Activated CD8-positive, alpha-beta memory T cell treated with anti-CD3 and anti-CD28 coated beads, Interleukin-2, amount 50 U/mL, for 4 hours (primary cell): ENCODE measurements around the gene MAP3K1.
"Not testable (repeated sequence)": the region's sequence is repeated elsewhere in the genome, so short reads cannot be mapped to it uniquely, and the experiment has no call there.

Experiments
- DNase-seq: peaks from one replicate; pipeline ENCODE4 v3.0.0-alpha.2; 2020

The MAP3K1 gene

GRCh38 chr5:56814963-56815657 is at the start of gene MAP3K1:
TSS of gene MAP3K1 (plus strand) at chr5:56815549. CDS start at chr5:56815574, 25 bp downstream.
- peak; percentile 79 for DNase-seq

DNA sequence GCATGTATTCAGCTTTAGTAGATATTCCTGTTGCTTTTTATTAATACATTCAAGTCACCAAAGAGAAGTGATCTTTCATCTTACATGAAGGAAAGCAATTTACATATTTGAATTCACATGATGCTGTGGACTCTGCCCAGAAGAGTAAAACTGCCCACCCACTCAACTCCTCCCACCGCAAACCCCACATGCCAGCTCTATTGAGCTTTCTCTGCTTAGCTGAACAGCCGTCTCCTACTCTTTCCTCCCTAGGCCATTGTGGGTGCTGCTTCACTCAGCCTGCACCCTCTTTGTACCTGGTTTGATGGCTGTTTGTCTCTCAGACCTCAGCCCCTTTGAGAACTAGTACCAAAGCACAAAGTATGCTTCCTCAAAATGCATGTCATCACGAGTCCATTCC is 48.4 kb upstream of the MAP3K1 start:
- no peak for DNase-seq

DNA sequence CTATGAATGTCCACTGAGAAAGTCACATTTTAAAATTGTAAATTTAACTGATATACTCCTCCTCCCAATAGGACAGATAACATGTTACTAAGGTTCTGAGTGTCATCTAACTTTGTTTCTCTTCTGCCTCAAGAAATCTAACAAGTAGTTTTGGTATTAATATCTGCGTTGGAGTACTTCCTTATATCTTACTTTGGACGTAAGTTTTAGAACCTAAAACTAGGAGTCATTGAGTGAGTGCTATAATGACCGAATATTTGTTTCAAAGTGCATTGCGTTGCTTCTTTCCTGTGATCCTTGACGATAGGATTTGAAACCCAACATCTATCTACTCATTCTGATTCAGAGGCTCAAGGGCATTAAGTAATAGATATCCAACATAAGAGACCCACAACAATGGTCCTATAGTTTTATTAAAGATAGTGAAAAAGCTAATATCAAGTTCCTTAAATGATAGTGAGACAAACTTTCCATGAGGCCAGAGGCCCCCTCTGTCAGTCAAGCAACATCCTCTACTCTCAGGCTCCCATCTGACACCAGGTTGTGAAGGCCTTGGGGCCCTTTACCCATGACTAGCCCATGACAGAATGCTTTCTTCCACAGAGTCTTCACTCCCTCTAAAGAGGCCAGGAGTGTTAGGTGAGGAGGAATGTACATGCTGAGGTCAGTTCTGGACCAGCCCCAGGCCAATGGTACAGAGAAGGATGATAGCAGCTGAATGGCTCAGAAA is 45.3 kb upstream of the MAP3K1 start:
- DNase-seq, result no peak

GRCh38 chr5:56772767-56773166 is 42.6 kb upstream of the MAP3K1 start:
- DNase-seq, result no peak

DNA sequence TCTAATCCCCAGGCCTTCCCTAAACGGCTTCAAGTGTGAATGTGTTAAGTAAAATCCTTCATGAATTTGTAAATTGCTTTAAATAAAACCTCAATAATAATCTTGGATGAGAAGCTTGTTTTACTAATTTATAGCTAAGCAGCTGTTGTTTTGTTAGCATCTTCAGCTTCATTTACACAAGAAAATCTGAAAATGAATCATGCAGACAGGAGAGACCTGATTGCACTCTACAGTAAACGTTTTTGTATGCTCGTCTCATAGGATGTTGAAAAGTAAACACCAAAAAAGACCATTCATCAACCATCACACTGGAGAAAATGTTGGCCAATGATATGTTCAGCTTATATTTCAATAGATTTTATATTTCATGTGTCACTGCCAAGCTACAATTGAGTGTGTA is 40.4 kb upstream of the MAP3K1 start:
- no peak for DNase-seq

GRCh38 chr5:56776212-56776846 is 39.0 kb upstream of the MAP3K1 start:
- DNase-seq, result not testable (repeated sequence)

DNA sequence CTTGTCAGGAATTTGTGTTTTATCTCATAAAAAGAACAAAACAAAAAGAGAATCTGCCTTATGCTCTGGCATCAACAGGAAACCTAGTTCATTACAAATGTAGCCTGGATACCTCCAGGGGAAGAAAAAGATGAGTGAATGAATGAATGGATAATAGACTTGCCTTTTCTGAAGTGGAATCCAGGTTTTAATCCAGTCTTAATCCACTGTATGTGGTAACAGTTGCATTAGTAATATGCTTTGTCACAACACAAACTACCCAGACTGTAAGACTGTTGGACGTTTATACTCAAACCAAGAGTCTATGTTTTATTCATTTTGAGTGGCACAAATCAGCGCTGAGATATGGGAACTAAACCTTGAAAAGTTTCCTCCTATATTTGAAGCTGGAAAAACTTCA is 32.1 kb upstream of the MAP3K1 start:
- DNase-seq, result no peak

- no peak for DNase-seq
Observed at GRCh38 chr5:56786346-56786745, 29.0 kb upstream of the MAP3K1 start.

GRCh38 chr5:56791396-56791795 is 24.0 kb upstream of the MAP3K1 start:
- DNase-seq, result no peak

DNA sequence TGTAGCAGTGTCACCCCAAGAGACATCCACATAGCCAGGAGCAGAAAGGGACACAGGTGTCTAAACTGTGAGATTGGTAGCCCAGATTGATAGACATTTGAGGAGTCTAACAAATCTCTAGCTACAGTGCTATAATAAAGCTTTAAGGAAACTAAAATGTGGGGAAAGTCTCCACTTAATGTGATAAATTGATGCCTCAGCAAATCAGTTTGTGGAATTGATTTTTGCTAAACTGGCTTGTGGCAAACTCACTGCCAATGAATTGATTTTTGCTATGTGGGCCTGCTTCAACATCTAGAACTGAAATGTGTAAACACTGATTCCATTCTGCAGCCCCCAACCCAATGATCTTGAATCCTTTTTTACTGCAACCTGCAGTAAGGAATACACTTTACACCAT is 16.8 kb upstream of the MAP3K1 start:
- DNase-seq, result no peak

DNA sequence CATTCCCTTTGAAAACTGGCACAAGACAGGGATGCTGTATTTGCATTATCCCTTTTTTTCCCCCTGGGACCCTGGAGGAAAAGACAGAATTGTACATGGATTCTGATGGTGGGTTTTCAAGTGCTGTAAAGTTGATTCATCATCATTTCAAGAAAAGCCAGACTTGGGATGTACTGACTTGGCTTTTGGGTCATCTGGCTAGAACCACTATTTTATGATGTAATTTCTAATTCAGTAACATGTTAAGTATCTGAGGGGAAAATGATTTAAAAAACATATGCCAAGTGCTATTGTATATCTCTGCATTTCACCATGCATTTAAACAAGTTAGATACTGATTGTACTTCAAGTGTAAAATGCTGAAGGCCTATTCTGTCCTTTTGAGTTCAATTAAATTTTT is 15.2 kb upstream of the MAP3K1 start:
- no peak for DNase-seq

DNA sequence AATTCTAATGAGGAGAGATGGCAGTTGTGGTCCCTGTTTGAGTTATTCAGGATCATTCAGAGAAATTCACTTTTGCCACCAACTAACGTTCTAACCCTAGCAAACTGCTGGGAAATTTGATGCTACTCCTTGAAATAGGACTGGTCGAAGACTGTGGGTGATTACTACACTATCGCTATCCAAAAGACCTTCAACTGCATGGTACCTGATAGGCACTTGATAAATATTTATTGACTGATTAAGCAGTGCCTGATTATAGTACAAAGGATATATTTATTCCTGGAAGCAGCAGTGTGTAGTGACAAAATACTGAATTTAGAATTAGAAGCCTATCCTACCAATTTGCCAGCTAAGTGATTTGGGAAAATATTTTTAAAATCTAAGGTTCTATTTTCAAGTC is 14.1 kb upstream of the MAP3K1 start:
- DNase-seq, result no peak

DNA sequence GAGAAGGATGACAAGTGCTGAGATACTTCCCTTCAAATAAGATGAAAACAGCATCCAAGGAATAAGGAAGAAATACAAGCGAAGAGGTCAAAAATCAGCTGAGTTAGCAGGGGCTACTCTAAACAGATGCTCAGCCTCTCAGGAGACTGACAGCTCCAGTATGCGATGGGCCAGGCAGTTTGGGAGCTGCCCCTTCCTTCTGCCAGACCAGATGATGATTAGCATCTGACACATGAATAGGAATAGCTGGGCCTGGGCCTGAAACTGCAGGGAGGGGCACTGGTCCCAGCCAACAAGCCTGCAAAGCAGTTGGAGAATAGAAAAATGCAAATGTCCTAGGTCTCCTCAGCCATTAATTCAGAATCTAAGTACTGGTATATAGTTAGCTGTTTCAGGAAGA is 13.1 kb upstream of the MAP3K1 start:
- no peak for DNase-seq

GRCh38 chr5:56803025-56803424 is 12.3 kb upstream of the MAP3K1 start:
- DNase-seq, result no peak

DNA sequence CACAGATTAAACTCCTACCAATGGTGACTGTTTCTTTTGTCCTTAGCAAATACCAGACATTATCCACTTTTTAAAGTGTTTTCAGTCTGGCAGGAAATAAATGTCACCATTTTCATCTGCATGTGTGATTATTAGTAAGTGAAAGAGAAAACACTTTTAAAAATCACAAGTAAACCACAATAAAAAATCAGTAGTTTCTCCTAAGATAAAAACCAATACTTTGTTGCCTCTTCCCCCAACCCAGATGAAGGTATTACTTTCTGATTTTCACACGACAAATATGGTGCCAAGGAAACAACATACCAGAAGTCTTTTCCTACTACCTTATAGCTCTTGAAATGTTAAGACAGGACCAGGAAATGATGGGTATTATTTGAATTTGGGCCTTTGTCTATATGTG is 11.5 kb upstream of the MAP3K1 start:
- DNase-seq, result no peak

DNA sequence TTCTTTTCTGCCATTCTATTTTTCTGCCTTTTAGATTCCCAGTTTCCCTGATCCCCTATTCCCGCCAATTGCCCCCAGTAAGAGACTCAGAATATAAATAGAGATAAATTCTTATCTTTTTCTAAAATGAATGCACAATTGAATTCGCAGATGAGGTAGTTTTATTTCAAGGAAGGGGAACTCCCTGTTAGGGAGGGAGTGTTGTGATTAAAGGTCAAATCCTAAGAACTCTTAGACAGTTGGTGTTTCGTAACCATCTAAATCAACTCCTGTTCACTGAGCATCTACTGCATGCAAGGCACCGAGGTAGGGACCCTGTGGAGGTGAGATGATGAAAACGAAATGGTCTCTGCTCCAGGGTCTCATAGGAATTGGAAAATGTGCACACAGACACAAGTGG is 7.7 kb upstream of the MAP3K1 start:
- no peak for DNase-seq

- no peak for DNase-seq
Observed at GRCh38 chr5:56808211-56808610, 7.1 kb upstream of the MAP3K1 start.

DNA sequence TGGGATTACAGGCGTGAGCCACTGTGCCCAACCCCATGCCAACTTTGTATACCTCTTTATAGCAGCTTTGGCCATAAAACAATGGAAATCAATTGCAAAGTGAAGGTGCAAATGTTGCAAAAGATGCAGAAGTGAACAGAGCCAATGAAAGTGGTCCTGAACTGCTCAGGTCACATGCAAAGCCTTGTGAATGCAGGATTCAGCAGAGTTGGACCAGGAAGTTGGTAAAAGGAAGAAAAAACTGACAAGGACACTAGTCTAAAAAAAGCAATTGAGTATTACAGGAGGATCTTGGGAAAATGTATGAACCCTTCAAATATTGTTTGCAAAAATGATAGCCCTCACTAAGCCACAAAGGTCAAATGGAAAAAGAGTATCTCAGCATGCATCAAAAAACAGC is 4.5 kb upstream of the MAP3K1 start:
- DNase-seq, result no peak

DNA sequence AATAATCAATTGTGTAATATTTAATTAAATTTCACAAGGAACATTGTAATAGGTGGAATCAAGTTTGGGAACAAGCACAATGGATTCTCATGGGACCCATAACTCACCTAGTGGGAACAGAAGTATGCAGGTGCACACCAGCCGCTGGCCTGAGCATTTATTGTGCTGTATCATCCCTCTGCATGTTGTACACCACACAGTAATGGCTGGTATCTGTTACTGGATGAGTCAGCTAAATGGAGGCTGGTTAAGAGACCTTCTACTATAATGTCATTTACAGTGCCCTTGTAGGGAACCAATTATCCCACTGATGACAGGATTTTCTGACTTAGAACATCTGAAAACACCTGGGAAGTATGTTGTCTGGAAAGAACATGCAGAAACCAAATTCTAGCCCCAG is 3.2 kb upstream of the MAP3K1 start:
- DNase-seq, result no peak

- DNase-seq, result no peak
Observed at GRCh38 chr5:56813302-56813701, 2.0 kb upstream of the MAP3K1 start.

- DNase-seq, result peak; percentile 37
Observed at GRCh38 chr5:56814361-56814962, 887 bp upstream of the MAP3K1 start.

DNA sequence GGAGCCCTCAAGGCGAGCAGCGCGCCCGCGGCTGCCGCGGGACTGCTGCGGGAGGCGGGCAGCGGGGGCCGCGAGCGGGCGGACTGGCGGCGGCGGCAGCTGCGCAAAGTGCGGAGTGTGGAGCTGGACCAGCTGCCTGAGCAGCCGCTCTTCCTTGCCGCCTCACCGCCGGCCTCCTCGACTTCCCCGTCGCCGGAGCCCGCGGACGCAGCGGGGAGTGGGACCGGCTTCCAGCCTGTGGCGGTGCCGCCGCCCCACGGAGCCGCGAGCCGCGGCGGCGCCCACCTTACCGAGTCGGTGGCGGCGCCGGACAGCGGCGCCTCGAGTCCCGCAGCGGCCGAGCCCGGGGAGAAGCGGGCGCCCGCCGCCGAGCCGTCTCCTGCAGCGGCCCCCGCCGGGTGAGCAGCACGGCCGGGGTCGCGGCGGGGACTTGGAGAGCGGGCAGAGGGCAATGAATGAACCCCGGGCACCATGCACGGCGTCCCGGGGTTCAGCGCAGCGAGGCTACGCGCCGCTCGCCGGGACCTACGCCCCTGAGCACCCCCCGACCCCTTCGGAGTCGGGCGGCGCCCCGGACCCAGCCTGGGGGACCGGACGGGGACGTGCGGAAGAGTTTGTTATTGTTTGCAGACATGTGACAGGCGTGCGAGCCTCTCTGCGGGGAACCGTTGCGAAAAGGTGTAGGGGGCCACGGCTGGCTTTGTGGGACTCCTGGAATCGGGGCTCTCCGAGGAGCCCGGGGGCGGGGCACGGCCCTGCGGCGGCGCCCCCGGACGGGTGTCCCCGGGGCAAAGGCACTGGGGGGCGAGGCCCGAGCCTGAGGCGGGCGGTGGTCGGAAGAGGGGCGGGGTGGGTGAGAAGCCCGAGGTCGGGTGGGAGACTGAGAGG is 553 bp downstream of the MAP3K1 start:
- DNase-seq, result peak; percentile 46
